NOMO-1 (cell line): ENCODE measurements around the gene GAS2.

ENCODE experiments used
- DNase-seq, 2 experiments: peaks; one replicate each; lab custom pipeline; 2025; ENCODE audit not compliant: unreplicated experiment in 2 of 2; lab: John Stamatoyannopoulos, UW

The GAS2 gene

GRCh38 chr11:22670830-22671229 is 4.4 kb downstream of the GAS2 start:
- DNase-seq = peak in 1 of 2 experiments; percentile 57

DNA sequence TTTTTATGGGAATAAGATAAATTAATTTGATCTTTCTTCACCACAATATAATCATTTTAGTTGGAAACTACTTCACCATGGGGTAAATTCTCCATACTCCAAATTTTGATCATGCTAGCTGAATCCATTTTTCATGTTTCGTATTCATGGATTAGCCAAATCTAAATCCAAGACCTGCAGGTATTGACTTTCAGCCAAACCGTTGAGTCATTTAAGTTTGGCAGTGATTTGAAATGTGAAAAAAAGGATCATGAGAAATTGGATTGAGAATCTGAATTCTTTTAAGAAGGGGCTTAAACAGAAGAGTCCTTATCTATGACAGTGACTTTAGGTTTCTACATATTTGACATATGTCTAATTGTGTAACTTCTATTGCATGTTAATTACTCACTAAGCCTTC is 5.3 kb downstream of the GAS2 start:
- no peak for DNase-seq

DNA sequence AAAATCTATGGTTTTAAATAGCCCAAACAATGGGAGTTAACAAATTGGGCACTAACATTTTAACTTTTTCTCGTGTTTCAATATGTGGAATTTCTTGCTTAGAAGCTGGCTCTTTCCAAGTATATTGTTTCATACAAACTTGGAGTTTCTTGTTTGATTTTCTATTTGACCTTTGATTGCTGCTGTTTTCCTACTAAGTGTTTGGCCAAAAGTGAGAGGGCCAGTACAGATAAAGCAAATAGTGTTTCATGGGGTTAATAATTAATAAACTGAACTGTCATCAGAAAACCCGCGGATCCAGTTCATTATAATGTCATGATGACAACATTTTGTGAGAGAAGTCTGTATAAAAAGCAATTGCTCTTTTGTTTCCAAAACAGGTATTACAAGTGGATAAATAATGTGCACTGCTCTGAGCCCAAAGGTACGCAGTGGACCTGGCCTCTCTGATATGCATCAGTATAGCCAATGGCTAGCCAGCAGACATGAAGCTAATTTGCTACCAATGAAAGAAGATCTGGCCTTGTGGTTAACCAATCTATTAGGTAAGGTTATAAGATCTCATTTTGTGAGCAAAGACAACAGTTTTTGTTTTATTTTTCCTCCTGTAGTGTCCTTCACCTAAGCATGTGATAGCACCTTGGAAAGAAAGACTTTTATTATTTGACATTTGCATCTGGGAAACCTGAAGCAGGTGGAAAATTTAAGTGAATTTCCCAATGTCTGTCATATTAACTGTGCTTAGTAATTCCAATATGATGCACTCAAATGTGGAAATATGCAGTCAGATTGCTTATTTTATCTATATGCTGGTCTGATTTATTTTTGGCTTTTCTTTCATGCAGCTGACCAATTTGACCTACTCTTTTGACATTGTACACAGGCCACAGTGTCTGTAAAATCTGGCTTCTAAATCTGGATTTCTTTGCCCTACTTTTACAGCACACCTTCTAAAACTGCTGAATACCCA is 8.3 kb downstream of the GAS2 start:
- DNase-seq = no peak

DNA sequence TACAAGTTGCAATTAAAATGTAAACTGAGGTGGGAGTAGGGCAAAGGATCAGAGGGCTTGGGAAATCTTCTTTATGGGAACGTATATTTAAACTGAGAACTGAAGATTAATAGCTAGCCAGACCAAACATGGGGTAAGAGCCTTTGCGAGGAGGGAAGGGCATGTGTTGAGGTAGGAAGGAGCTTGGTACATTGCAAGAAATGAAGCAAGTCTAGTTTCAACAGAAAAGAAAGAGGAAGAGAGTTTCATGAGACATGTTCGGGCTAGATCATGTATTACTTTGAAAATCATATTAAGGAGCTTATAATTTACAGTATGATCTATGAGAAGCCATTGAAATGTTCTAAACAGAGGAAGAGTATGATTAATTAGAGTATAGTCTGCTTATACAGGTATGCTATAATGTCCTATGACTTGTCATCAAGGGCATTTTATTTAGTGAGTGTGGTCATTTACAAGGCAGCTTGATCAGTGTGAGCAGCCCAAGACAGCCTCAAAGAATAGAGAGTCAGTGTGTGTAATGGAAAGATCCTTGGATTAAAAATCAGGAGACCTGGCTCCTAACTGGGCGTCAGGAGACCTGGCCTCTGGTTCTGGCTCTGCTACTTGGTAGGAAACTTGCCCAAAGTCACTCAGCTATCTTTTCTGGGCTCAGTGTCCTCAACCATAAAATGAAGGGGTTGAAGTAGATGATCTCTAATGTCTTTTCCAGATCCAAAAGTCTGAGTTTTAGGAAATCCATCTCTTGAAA is 10.9 kb downstream of the GAS2 start:
- peak; percentile 88 to 96 for DNase-seq

- peak in 1 of 2 experiments; percentile 21 for DNase-seq
Observed at GRCh38 chr11:22680628-22681027, 14.2 kb downstream of the GAS2 start.

GRCh38 chr11:22681281-22681812 is 14.9 kb downstream of the GAS2 start:
- no peak for DNase-seq

DNA sequence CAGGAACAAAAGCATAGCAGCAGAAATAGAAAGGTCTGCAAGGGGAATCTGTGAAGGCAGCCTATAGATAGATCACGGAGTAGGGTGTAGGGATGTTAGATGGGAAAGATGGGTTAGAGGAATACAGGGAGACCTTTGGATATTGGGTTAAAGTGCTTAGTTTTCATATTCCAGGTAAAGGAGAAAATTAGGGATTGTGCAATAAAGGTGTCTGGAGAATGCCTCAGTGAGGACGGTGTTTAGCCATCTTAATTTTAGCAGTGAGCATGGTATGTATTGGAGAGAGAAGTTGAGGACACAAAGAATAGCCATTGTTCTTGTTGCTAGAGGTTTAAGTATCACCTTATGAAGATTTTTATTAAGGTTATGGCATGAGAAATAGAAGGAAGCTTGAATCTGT is 17.7 kb downstream of the GAS2 start:
- no peak for DNase-seq

DNA sequence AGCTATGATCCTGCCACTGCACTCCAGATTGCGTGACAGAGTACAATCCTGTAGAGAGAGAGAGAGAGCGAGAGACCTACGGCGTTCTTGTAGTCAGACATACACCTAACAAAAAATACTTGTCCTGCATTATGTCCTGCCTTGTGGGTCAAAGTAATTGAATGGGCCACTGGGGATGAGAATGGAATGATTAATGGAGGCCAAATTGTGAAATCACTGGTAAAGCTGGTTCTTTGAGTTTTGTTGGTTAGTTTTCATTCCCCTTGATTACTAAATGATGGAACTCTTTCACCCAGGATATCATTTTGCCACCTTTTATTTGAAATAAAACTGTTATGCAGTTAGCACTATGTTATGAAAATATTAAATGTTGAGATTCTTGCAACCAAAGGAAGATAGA is 18.7 kb downstream of the GAS2 start:
- no peak for DNase-seq

DNA sequence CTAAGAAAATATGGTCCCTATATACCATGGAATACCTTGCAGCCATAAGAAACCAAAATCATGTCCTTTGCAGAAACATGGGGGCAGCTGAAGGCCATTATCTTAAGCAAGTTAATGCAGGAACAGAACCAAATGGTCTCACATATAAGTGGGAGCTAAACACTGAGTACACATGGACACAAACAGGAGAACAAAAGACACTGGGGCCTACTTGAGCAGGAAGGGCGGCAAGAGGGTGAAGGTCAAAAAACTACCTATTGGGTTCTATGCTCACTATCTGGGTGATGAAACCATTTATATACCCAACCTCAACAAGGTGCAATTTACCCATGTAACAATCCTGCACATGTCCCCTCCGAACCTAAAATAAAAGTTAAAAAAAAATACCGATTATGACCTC is 22.5 kb downstream of the GAS2 start:
- DNase-seq = no peak

DNA sequence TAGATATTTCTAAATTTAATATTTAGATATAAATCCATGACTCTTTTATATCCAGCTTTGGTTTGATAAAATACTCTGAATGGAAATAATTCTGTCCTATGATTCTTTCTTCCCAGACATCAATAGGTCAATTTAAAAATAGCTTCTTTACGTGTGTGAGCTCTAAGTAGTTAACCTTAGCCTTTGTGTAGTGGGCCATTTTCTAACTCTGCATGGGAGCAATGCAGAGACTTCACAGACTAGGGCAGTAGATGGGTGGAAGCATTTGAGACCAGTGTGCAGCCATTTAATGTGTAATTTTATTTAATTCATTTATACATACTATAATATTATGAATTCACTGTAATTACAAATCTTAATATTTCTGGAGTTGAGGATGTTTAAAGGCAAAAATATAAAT is 23.8 kb downstream of the GAS2 start:
- no peak for DNase-seq

- DNase-seq = no peak
Observed at GRCh38 chr11:22690871-22691270, 24.5 kb downstream of the GAS2 start.

GRCh38 chr11:22699388-22699787 is 33.0 kb downstream of the GAS2 start:
- no peak for DNase-seq

DNA sequence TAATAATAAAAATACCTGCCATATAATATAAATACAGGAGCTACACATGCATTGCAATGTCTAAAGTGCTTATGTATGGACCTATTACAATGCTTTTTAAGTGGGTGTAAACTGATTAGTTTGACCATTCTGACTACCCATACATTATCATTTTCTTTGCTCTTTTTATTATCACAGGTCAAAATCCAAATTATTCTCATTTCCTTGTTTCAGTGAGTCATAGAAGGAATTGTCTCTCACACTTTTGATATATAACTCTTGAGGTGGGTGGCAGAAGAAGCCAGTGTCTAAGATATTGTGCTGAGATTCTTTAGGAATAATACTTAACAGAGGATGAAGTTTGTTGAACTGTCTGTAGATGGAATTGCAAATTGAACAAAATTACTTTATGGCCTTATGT is 35.6 kb downstream of the GAS2 start:
- DNase-seq = no peak

DNA sequence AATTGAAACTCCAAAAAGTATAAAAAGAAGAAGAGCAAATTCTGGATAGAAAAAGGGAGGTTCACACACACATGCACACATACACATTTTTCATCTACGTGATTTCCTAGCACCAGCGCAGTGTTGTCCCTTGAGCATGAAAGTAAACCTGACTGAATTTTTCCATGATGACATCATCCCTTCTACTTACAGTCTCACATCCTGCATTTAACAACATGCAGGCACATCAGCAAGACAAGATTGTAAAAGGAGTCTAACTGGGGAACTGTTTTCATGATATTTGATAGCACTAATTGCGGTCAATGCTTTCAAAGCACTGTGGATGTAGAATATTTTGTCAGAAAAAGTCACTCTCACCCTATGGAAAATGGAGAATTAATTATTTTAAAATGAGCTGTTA is 36.6 kb downstream of the GAS2 start:
- DNase-seq = no peak

- DNase-seq = no peak
Observed at GRCh38 chr11:22703591-22703990, 37.2 kb downstream of the GAS2 start.

- no peak for DNase-seq
Observed at GRCh38 chr11:22707119-22707899, 40.9 kb downstream of the GAS2 start.

DNA sequence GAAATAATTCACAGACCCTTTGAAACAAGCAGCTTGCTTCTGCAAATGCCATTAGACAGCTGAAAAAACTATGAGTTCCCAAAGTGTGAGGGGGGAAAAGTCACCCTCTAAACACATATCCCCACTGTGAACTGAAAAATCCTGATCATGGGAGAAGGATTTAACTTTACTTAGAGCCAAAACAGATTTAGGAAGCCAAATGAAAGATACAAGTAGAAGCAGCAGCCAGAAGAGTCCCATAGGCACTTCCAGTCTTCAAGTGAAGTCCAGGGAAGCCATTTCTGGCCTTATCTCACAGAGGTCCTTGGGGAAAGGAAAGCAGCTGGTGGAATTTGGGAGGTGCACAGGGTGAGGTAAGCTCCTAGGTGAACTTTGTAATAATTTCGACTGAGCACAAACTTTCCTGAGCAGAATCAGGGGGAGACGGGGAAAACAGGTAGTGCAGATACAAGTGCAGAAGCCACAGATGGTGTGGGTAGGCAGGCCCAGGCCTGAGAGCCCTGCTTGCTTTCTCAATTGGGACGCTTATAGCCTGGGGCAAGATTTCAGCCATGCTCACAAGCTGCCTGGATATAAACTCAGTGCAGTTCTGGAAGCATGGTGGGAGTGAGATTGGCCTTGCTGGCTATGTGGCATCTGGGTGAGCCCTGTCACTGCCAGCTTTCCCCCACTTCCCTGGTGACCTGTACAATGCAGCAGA is 44.8 kb downstream of the GAS2 start:
- DNase-seq = no peak

GRCh38 chr11:22711880-22712279 is 45.5 kb downstream of the GAS2 start:
- DNase-seq = no peak

DNA sequence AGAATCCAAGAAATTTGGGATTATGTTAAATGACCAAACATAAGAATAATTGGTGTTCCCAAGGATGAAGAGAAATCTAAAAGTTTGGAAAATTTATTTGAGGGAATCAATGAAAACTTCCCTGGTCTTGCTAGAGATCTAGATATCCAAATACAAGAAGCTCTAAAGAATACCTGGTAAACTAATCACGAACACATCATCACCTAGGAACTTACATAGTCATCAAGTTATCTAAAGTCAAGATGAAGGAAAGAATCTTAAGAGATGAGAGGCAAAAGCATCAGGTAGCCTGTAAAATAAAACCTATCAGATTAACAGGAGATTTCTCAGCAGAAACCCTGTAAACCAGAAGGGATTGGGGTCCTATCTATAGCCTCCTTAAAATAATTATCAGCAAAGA is 46.9 kb downstream of the GAS2 start:
- DNase-seq = no peak

DNA sequence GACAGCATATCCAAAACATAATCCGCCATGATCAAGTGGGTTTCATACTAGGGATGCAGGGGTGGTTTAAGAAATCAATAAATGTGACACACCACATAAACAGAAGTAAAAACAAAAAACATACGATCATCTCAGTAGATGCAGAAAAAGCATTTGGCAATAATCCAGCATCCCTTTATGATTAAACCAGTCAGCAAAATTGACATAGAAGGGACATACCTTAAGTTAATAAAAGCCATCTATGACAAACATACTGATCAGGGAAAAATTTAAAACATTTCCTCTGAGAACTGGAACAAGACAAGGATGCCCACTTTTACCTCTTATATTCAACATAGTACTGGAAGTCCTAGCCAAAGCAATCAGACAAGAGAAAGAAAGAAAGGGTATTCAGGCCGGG is 49.6 kb downstream of the GAS2 start:
- DNase-seq = no peak
